GM23248 (cell line): ENCODE results near the gene CCDC63.

Experiments used
- EZH2 ChIP-seq: fragments of 200-600 bp; sonication (generic); IDR thresholded peaks from 2 replicates; pipeline ENCODE4 v1.6.1; 2018; ENCODE audit warnings: antibody characterized with exemption, mild to moderate bottlenecking; ENCODE audit not compliant: insufficient read depth, poor library complexity, severe bottlenecking
- EZH2phosphoT487 ChIP-seq: fragments of 200-600 bp; sonication (generic); IDR thresholded peaks from 2 replicates; pipeline ENCODE4 v1.6.1; 2018; ENCODE audit warnings: antibody characterized with exemption, moderate library complexity, mild to moderate bottlenecking, low read depth; ENCODE audit not compliant: insufficient read depth

DNA sequence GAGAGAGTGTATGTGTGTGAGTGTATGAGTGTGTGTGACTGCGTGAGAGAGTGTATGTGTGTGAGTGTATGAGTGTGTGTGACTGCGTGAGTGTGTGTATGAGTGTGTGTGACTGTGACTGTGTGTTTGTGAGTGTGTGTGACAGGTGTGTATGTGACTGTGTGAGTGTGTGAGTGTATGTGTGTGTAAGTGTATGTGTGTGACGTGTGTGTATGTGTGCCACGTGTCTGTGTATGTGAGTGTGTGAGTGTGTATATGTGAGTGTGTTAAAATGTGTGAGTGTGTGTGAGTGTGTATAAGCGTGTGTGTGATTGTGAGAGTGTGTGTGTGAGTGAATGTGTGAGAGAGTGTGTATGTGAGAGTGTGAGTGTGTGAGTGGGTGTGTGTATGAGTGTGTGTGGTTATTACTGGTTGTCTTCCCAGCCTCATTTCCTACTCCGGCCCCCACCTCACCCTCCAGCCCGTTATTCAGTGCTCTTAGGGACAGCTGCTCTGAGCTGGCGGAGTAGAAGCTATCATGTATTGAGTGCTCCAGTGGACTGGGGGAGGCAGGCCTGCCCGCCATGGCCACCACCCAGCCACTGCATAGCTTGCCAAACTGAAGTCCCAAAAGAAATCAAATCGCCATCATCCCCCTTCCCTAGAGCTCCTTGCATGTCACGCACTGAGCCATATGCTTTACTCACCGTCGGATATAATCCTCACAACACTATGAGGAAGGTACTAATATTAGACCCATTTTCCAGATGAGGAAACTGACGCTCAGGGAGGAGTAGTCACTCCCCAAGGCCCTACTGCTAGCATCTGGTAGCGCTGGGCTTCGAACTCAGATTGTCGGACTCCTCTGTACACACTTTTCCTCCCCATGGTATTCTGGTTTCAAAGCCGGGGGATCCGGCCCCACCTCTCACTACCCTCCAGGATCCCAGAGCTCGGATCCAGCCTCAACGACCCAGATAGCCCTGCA lies 83.8 kb downstream of the CCDC63 start:
- TF ChIP-seq EZH2 (no peak), EZH2phosphoT487 (no peak)
